ENCODE data around the gene TRMT61B. TPM values are rescaled to one million over a fixed set of nuclear protein-coding genes. Genes with fewer than 3 reads are reported as not detected.

The TRMT61B gene
- total RNA-seq (2014; rRNA removed; shearing (Covaris generic)), result 10.6 and 13.6 TPM in 2 replicates

GRCh38 chr2:28870146-28870891, at the start of gene TRMT61B:
Gene TRMT61B (minus strand): TSS chr2:28870309. CDS start chr2:28870277, 32 bp downstream.
- DNase-seq (ENCODE audit: low read depth), result peak; percentile 98

GRCh38 chr2:28915939-28916338, 45.8 kb upstream of the TRMT61B start:
- no peak for DNase-seq (ENCODE audit: low read depth)

DNA sequence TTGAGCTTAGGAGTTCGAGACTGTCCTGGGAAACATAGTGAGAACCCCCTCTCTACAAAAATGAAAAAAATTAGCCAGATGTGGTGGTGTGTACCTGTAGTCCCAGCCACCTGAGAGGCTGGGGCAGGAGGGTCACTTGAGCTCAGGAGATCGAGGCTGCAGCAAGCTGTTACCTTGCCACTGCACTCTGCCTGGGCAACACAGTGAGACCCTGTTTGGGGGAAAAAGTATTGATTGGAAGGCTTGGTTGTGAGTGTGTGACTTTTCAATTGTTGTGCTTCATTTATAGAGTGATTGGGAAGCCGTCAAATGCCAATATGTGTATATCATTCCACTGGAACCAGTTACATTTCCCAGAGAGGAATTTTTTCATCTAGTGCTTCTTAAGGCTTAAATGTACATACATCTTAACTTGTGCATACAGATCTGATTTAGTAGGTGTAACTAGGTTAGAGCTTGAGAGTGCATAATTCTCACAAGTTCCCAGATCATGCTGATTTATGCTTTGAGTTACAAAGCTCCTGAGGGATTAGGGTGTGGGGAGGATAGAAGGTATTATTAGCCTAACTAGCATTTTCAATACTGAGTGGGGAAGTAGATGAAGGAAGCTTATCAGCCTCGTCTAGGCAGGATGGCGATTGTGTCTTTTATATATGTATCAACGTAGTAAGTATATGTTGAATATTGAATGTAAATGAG, 39.7 kb upstream of the TRMT61B start:
- no peak for DNase-seq (ENCODE audit: low read depth)

DNA sequence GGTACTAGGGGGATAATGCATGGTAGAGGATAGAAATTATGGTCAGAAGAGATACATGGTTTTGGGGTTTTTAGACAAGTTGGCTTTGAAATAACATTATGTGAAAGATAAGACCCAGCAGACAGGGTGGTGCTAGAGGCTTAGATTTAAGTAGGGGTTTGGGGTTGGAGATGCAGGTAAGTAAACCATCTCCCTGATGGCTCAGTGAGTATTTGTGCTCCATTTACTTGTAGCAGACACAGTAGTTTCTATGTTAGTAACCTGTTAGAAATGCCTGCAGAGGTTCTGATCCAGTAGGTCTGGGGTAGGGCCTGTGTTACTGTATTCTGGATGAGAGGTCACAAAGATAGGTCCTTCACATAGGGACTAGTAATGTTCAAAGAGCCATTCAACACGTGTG, 38.1 kb upstream of the TRMT61B start:
- no peak for DNase-seq (ENCODE audit: low read depth)

- DNase-seq (ENCODE audit: low read depth), result no peak
These were observed 36.7 kb upstream of the TRMT61B start for GRCh38 chr2:28906821-28907220.

DNA sequence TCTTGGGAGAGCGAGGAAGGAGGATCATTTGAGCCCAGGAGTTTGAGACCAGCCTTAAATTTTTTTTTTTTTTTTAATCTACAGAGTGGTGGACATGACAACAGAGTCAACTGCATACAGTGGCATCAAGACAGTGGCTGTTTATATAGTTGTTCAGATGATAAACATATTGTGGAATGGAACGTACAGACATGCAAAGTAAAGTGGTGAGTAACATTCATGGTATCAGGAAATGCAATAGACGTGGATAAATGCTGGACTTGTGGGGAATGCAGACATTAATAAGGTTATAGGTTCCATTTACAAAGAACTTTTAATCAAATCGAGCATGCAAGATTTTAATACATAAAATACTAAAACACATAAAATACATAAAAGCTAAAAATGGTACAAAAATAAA, 36.3 kb upstream of the TRMT61B start:
- DNase-seq (ENCODE audit: low read depth), result no peak

DNA sequence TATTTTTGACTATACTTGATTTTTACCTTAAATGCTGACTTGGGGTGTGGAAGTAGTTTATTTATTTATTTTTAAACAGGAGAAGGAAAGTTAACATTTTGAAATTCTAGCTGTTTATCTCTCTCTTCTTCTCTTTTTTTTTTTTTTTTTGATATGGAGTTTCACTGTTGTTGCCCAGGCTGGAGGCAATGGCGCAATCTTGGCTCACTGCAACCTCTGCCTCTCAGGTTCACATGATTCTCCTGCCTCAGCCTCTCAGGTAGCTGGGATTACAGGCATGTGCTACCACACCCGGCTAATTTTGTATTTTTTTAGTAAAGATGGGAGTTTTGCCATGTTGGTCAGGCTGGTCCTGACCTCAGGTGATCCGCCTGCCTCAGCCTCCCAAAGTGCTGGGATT, 35.4 kb upstream of the TRMT61B start:
- no peak for DNase-seq (ENCODE audit: low read depth)

DNA sequence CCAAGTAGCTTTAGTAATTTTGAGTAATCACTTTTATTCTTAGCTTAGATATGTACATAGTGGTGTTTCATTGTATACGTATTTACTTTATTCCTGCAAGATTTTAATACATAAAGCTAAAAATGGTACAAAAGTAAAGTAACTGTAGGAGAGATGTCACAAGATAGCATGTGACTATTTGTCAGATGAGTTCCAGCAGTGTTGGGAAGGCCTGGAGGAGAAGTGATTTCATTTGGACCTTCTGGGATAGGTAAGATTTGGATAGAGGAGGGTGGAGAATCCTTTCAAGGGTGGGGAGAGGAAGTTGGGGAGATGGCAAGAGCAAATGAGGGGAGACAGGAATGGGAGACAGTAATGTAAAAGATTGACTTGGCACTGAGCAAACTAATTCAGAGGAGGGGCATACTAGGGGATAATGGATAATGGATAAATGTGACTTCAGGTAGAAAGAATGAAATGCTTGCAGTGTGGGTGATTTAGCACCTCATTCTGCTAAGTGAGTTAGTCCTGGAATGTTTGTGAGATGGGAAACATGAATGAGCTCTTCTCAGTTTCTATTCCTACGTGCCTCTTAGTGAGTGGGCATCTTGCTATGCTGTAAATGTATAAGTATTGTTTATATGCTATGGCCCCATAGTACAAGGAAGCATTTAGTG, 34.8 kb upstream of the TRMT61B start:
- DNase-seq (ENCODE audit: low read depth), result no peak

GRCh38 chr2:28904295-28904694, 34.2 kb upstream of the TRMT61B start:
- DNase-seq (ENCODE audit: low read depth), result no peak

DNA sequence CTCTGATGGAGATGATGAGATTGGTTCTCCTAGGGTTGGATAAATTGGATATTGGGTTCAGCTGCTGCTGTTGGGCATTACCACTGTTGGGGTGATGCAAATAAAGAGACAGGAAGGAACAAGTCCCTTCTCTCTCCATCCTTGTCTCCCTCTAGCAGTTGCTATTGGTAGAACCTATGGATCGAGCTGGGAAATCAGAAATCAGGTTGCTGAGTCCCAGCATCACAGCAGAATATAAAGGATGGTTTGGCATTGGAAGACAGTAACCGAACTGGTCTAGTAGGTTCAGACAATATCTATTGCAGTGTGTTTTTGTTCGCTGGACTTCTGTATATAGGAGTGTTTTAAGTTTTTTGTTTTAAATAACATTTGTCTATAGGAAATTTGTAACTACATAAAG, 32.5 kb upstream of the TRMT61B start:
- no peak for DNase-seq (ENCODE audit: low read depth)

- DNase-seq (ENCODE audit: low read depth), result no peak
These were observed 31.7 kb upstream of the TRMT61B start for GRCh38 chr2:28901841-28902240.

GRCh38 chr2:28901202-28901601, 31.1 kb upstream of the TRMT61B start:
- DNase-seq (ENCODE audit: low read depth), result no peak

DNA sequence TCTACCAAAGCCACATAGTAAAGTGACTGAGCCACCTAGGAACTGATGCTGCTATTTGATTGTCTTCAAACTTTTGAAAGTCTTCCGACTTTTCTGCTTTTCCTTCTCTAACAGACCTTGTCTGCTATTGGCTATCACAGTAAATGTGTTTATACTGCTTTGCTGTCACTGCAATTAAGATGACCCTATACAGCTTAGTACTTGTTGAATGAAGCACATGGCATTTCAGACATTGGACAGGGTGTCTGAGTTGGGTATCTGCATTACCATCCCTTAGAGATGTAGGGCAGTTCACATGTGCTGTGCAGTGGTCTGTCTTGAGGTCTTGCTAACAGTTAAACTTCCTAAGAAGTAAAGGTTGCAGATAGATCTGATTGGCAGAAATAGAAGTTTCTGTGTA, 27.9 kb upstream of the TRMT61B start:
- no peak for DNase-seq (ENCODE audit: low read depth)

- DNase-seq (ENCODE audit: low read depth), result peak; percentile 39
These were observed 26.8 kb upstream of the TRMT61B start for GRCh38 chr2:28896906-28897305.

DNA sequence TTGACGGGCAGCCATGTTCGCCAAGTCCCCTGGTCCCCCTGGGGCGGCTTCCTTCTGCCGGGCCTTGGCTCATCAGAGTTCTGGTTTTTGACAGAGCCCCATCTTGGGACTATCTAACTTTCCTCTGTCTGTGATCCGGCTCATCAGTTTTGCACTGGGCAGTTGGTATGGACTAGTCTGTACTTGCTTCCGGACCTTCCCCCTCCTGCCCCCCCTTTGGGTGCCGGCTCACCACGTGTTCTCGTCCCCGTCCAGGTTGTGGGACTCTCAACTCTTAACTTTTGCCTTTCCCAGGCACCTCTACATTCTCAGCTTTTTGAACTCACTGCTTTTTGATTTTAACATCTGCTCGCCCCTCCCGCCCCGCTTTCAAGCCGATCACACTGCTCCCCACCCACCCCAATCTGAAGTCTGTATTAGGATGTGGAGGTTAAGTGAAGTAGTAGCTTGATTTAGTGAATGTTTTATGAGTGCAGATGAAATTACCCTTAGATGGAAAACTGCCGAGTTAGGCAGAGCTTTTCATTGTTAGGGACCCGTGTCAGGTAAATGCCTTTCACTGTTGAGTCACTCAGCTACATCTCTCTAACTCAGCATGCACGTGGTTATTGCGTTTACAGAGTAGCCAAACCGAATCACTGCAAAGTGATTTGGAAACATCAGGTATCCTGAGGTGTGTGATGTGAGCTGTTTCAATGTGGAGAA, 25.2 kb upstream of the TRMT61B start:
- DNase-seq (ENCODE audit: low read depth), result peak; percentile 52

GRCh38 chr2:28894470-28895188, 24.5 kb upstream of the TRMT61B start, which contains the start of gene WDR43:
Gene WDR43 (plus strand): TSS chr2:28894667. CDS start chr2:28894699, 32 bp downstream.
- DNase-seq (ENCODE audit: low read depth), result peak; percentile 100

- no peak for DNase-seq (ENCODE audit: low read depth)
These were observed 23.4 kb upstream of the TRMT61B start for GRCh38 chr2:28893488-28893887.

DNA sequence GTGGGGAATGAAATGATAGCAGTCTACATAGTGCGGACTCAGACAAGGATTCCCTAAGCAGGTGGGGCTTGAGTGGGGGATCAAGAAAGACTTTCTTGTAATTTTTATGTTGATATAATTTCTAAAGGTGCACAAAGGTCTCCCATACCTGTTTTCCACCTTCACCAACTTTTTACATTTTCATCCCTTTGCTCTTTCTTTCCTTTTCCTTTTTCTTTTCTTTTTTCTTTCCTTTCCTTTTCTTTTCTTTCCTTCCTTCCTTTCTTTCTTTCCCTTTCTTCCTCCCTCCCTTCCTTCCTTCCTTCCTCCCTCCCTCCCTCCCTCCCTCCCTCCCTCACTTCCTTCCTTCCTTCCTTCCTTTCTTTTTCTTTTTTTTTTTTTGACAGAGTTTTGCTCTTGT, 10.1 kb upstream of the TRMT61B start:
- DNase-seq (ENCODE audit: low read depth), result no peak

DNA sequence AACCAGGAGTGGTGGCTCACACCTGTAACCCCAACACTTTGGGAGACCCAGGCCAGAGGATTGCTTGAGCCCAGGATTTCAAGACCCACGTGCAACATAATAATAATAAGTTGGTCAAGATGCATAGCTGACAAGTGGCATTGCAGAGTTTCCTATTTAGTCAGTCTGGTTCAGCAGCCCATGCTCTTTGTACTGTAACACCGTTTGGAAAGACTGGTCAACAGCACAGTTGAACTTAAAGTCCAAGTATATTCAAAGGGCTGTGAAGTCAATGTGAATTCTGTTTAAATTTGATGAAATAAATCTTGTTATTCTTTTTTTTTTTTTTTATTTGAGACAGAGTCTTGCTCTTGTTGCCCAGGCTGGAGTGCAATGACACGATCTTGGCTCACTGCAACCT, 1.5 kb upstream of the TRMT61B start:
- DNase-seq (ENCODE audit: low read depth), result no peak

DNA sequence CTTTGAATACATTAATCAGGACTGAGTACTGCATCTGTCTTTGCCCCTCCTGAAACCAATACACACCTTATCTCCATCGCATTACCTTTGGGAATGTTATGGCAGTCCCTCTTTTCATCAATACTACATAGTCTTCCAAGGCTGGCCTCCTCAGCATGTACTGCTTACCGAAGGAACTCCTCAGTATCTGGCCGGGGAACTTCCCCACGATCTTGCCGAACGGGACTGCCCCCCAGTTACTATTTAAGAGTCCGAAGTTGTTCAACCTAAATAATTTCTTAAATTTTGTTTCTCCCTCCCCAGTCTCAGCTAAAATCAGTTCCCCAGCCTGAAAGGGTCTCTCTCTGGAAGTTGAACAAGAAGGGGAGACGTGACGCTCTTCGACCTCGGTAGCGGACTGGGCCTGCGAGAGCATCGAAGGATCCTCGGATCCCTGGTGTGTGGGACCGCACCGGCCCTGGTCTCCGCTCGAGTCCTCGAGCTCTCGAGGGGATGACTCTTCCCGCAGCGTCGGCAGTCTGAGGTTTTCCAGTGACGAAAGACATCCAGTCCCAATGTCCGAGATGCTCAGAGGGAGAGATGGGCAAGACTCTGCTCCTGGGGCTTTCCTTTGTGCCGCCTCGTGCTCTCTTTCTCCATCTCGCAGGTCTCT, 489 bp downstream of the TRMT61B start:
- DNase-seq (ENCODE audit: low read depth), result no peak

DNA sequence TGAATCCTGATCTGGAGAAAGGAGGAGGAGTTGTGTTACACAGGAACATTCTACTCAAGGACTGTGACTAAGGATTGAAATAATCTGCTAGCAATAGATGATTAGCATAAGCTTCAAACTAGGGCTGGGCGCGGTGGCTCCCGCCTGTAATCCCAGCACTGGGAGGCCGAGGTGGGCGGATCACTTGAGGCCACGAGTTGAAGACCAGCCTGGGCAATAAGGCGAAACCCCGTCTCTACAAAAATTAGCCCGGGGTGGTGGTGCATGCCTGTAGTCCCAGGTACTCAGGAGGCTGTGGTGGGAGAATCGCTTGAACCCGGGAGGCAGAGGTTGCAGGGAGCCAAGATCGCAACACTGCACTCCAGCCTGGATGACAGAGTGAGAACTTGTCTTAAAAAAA, 1.5 kb downstream of the TRMT61B start:
- DNase-seq (ENCODE audit: low read depth), result no peak
